NCI-H460 (cell line): ENCODE data around the gene SNX4. TPM values are rescaled to one million over a fixed set of nuclear protein-coding genes. Genes with fewer than 3 reads are reported as not detected.
A peak's percentile ranks its signal among the peaks of the same experiment; 100 is the strongest.
"Not testable (repeated sequence)": the region's sequence is repeated elsewhere in the genome, so short reads cannot be mapped to it uniquely, and the experiment has no call there.

Source experiments
- DNase-seq: peaks from one replicate; pipeline ENCODE4 v3.0.0-alpha.2; 2016; ENCODE audit warnings: low read depth; ENCODE audit errors: extremely low read depth
- polyA plus RNA-seq: library from polyadenylated mRNA; depleted of rRNA; stranded (reverse); fragments of >200 nt; gene quantifications from 2 replicates; pipeline ENCODE4 v1.2.3, GENCODE V29; 2014; cell fraction: nucleus; rRNA removed
- total RNA-seq: library from RNA; depleted of rRNA; stranded (reverse); fragments of >200 nt; shearing (Covaris generic); gene quantifications from 2 replicates; pipeline ENCODE4 v1.2.3, GENCODE V29; 2014; rRNA removed

SNX4 gene
- total RNA-seq = 33.2 and 35.4 TPM in 2 replicates
- 27.5 and 48.8 TPM in 2 replicates for polyA plus RNA-seq

DNA sequence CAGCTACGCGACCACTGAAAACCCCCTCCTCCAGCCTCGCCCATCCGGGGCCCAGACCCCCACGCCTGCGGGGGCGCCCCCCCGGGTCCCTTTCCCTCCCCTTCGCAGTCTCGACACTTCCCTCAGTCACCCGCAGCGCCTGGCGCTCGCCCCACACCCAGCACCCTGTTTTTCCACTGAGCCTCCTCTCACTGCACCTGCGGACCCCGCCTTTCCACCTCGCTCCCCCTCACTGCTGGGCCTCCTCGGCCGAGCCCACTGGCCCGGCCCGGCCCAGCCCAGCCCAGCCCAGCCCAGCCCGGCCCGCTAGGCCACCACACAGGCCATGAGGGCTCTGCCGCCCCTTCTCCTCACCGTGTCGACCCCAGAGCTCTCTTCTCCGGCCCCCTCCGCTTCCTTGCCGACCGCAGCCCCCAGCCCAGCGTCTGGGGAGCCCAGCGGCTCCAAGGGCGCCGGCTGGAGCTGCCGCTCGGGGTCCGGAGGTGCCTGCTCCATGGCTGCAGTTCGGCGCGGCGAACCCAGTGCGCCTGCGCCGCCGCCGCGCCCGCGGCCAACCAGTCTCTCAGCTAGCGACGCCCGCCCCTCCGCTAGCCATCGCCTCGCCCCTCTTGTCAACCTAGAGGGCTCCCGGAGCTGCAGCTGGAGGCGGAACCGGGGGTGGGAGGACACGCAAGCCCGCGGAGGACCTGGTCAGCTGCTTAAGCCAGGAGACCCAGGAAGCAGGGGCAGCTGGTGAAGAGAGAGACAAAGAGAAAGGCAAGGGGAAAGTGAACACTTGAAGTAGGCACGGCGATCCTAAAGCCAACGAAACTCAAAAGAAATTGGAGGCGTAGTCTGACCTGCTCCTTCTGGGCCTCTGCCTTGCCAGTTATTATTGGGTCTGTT lies at the start of gene SNX4:
TSS of gene SNX4 (minus strand) at position 525 of the 885 bp plus-strand sequence. CDS start at position 495, 30 bp downstream.
- DNase-seq = peak; percentile 81

DNA sequence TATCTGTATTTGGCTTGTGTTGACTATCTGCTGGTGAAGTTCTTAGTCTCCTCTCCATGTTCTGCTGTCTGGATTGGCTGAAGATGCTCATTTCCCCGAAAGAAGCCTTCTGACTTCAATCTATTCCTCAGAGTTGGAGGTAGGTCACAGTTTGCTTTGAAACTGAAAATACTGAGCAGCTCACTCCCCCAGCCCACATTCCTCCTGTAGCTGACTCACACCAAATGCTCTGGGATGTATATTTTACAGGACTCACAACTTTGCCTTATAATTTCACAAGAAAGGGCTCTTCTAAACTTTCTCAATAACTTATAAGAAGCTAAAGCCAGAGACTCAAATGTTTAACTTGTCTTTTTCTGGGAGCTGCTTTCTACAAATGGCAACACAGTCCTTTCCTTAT lies 36.3 kb upstream of the SNX4 start:
- no peak for DNase-seq

DNA sequence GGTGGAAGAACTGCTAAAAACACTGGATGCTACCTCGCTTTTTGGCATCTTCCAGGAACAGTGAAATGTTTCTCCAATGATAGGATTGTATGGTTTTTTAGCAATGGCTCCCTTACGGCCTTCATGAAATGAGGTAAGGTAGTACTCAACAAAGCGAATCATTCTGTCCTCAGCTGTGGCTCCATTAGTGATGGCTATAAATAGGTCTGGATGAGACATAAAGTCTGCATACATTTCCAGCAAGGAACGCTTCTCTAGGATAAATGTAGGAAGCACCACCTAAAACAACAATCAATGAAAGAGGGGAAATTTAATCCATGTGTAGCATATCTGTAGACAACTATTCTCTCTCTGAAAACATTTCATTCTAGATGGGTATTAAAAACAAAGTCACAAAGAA lies 32.4 kb upstream of the SNX4 start:
- no peak for DNase-seq

DNA sequence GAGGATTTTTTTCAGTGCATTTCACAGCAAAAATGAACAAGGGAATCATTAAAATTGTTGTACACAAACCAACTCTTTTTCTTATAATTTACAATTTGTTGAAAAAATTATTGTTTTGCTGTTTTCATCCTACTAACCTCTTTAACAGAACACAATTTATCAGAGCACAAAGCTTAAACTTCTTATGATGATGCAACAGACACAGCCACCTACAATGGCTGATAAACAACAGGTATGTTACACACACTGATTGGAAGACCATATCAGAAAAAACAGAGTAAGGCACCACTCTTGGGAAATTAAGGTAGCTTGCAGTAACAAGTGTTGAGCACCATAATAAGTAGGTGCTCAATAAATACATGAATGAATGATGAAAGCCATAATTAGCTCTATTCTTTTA lies 8.9 kb upstream of the SNX4 start:
- DNase-seq = no peak

DNA sequence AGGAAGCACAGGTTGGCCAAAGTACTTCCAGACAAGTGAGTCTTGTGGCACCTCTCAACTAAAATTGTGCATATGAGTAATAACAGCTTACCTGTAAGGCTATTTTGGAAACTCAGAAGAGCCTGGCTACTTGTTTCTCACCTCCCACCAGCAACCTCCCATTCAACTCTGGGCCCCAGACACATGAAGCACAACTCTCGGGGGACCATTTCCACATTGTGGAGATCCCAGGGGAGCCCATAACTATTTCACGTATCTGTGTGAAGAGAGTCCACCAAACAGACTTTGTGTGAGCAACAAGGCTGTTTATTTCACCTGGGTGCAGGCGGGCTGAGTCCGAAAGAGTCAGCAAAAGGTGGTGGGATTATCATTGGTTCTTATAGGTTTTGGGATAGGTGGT lies 5.2 kb upstream of the SNX4 start:
- DNase-seq = no peak

DNA sequence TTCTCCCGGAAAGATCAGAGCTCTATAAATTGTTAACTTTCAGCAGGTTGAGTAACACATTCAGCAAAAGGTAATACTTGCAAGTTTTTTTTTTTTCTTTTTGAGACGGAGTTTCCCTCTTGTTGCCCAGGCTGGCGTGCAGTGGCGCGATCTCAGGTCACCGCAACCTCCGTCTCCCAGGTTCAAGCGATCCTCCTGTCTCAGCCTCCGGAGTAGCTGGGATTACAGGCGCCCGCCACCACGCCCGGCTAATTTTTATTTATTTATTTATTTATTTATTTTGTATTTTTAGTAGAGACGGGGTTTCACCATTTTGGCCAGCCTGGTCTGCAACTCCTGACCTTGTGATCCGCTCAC lies 539 bp upstream of the SNX4 start:
- DNase-seq = not testable (repeated sequence)

DNA sequence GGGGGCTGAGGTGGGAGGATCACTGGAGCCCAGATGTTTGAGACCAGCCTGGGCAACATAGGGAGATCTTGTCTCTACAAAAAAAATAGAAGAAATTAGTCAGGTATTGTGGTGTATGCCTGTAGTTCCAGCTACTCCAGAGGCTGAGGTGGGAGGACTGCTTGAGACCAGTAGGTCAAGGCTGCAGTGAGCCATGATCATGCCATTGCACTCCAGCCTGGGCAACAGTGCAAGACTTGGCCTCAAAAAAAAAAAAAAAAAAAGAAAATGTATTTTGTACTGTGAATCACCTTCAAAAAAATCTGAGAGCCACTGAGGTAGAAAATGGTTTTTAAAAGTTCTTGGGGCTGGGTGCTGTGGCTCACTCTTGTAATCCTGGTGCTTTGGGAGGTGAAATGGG lies 4.6 kb downstream of the SNX4 start:
- no peak for DNase-seq

DNA sequence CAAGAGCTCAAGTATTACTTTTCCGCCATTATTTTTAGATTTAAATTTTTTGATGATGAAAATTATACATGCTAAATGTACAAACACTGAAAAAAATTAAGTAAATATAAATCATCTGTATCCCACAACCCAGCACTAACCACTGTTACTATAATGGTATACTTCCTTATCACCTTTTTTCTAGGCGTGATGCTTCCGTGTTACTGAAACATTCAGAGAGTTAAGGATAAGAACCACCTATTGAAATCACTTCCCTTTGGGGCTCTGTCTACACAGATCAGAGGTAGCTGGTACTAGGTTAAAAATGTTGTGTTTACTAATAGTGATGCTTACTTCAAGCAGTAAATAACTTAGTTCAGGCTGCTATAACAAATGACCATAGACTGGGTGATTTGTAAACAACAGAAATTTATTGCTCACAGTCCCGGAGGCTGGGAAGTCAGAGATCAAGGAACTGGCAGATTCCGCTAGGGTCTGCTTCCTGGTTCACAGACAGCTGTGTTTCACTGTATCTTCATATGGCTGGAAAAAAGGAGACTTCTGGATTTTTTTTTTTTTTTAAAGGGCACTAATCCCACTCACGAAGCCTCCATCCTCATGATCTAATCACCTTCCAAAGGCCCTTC lies 6.4 kb downstream of the SNX4 start:
- DNase-seq = no peak

DNA sequence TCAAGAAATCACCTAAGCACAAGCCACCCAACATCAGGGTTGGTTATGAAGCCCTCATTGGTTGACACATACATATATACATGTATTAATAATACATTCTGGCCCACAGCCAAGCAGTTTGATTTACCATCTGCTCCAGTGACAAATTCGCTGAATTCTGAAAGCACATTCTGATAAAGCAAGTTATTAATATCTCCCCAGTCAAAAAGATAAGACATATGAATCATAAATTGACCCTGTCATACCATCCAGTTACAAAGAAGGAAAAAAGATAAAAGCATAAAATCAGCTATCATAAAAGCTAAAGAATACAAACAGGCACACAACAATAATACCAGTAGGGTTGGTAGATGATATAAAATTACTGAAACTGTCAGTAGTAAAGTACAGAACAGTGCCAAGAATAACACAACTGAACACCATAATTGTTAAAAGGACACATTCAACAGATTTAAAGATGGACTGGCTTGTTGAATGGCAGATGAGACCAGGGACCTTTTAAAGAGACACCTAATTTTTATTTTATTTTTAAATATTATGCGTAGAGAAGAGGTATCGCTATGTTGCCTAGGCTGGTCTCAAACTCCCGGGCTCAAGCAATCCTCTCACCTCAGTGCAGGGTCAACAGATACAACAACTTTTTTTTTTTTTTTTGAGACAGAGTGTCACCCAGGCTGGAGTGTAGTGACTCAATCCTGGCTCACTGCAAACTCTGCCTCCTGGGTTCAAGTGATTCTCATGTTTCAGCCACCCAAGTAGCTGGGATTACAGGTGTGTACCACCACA lies 7.7 kb downstream of the SNX4 start:
- DNase-seq = no peak

DNA sequence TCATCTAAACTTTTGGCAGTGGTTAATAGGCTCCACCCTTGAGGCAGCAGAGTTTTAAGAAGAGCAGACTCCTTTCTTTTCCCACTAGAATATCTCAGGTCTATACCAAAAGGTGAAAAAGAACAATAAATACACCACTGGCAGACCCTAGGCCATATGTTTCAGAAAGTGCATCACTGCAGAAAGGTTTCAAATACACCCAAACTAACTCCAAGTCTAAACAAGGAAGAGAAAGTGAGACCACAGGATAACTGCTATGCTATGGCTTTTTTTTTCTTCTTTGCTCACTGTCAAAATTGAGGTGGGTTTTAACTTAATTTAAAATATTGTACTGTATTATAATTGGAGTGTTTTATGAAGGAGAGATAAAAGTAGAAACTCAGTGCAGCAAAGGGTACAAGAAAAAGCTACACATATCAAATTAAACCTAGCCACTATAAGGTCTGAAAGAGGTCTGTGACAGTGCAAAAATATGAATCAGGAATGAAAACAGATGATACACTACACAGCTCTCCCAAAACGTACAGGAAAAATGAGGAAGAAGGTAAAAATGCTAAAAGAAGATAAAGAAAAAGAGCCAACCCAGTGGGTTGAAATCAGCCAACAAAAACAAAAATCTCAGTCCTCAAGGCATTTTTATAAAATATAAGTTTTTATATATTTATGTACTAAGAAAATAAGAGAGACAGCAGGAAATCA lies 8.4 kb downstream of the SNX4 start:
- DNase-seq = no peak

DNA sequence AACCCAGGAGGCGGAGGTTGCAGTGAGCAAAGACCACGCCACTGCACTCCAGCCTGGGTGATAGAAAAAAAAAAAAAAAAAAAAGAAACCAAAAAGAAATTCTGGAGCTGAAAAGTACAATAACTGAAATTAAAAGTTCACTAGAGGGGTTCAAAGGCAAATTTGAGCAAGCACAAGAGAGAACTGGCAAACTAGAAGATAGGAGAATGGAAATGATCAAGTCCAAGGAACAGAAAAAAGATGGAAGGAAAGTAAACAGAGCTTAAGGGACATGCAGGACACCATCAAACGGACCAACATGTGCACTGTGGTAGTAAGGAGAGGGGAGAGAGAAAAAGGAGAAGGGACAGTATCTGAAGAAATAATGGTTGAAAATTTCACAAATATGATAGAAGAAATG lies 12.9 kb downstream of the SNX4 start:
- no peak for DNase-seq

DNA sequence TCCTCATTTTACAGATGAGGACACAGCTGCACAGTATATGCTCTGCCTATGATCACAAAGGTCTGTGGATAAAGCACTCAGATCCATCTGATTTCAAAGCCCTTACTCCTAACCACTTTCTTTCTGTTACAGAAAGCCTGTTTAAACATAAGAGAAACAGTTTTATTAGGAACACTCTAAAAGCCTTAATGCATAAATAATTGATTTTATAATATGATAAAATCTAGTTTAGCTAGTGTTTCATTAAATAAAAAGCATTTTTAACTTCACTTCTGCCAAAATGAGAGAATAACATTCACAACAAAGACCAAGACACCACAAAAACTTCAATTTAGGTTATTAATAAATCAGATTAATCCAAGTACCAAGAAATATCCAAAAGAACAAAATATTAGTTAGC lies 21.4 kb downstream of the SNX4 start:
- DNase-seq = no peak

DNA sequence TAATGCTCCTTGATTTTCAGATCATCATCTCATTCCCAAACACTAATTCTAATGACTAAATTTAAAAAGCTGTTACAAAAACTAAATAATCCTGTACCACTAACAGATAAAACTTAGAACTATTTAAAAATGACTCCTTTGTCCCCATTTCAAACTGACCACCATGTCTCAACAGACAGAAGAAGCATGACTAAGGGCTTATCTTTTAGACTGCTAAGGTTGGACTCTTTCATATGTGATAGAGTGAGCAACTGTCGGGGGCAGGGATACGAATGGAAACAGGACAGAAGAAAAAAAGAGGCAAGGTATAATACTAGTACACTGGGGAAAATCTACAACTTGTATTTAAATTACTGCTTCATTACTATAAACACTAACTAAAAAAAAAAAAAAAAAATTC lies 23.3 kb downstream of the SNX4 start:
- no peak for DNase-seq

DNA sequence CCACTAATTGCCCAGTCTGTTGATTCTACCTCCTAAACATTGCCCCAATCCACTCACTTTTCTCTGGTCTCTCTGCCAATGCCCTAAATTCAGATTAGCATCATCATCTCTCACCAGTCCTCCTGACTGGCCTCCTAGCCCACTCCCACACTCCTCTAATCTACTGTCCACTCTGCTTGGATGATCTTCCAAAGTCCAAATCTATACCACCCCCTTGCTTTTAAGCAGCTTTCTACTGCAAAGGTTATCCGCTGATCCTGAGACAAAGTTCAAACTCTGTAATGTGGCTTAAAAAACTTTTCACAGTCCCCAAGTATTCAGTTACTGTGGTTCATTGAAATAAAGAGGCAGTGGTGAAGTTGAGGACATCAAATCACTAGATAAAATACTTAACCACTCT lies 37.6 kb downstream of the SNX4 start:
- no peak for DNase-seq

DNA sequence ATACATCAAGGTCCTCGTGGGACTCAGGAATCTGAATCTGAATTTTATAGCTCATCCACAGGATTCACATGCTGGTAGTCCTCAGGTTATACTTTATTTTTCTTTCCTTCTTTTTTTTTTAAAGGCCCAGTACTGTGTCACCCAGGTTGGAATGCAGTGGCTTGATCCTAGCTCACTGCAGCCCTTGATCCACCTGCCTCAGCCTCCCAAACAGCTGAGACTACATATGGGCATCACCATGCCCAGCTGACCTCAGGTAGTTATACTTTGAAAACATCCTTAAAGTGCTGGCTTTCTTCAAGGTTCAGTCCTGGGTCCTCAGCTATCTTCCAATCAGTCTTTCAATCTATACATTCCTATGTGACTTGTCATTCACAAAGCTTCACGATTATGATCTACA lies 38.2 kb downstream of the SNX4 start:
- no peak for DNase-seq

DNA sequence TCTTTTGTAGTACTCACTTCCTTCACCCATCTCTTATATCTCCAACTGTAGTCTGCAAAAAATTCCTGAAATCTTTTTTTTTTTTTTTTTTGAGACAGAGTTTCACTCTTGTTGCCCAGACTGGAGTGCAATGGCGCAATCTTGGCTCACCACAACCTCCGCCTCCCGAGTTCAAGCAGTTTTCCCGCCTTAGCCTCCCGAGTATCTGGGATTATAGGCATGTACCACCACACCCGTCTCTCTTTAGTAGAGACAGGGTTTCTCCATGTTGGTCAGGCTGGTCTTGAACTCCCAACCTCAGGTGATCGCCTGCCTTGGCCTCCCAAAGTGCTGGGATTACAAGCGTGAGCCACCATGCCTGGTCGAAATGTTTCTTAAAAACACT lies 38.6 kb downstream of the SNX4 start:
- DNase-seq = not testable (repeated sequence)

DNA sequence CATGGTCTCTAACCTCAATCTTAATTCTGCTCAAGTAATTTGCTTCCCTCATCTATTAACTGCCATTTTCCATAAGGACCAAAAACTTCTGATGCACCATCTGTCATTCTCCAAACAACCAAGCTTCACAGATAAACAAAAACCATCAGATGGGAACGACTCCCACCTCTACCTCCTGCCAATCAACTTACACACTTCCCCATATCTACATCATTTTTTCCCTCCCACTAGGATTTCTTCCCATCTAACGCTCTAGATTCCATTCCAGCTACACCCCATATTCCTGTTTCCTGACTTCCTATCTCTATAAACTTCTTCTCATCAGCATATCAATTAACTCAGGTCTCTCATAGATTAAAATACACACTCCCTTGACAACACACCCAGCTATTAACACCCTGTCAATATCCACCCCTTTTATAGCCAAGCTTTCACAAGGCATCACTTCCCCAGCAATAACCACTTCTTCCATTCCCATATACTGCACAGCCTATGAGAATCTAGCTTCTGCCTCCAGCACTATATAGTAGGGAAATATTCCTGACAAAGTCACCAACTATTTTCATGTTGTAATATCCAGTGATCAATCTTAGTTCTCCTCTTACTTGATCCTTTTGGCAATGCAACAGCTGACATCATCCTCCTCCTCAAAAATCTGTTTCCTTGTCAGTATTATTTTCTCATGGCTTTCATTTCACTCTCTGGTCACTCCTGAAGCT lies 39.2 kb downstream of the SNX4 start:
- DNase-seq = no peak

DNA sequence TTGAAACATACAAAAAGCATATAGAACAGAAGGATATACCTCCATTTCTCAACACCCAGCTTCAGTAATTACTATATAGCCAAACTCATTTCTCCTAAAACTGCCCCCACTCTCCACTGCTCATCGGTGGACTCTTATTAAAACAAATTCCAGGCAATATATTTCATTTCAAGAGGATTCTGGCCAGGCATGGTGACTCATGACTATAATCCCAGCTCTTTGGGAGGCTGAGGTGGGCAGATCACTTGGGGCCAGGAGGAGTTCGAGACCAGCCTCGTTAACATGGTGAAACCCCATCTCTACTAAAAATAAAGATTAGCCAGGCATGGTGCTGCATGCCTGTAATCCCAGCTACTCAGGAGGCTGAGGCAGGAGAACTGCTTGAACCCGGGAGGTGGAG lies 40.9 kb downstream of the SNX4 start:
- DNase-seq = no peak

DNA sequence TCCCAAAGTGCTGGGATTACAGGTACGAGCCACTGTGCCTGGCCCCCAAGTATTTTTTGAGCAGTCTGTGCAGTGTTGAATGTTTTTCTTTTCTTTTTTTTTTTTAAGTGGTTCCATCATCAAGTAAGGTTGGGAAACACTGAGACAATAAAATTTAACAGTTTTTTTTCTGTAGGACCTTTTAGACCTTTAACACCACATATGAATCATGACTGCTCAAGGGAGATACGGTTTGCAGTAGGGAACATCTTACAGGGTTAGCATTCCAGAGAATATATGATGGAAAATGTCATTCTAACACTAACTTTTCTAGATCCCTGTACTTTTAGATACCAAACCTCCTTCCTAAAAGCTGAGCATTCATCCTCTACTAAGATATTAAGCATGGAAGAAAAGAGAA lies 41.7 kb downstream of the SNX4 start:
- no peak for DNase-seq

DNA sequence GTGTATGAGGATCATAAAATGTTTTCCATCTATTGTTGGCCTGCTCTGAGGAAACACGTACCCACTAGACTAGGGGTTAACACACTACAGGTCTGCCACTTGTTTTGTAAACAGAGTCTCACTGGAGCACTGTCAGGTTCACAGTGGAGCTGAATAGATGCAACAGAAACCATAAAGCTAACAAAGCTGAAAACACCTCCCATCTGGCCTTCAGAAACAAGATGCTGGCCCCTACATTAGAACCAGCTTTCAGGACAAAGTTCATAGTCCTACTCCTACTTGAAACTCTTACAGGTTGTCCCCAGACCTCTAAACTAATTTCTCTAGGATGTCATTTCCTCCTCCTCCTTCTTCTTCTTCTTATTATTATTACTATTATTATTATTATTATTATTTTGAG lies 42.3 kb downstream of the SNX4 start:
- no peak for DNase-seq
